WTC11 (cell line): ENCODE results near the gene IGLL5. TPM values are rescaled to one million over a fixed set of nuclear protein-coding genes. Genes with fewer than 3 reads are reported as not detected.

Experiments
- ATAC-seq: fragments of 200-7000 bp; cut with Tn5 transposase; 2 replicates; pipeline ENCODE4 v1.10.0; 2021; ENCODE audit warnings: mild to moderate bottlenecking, moderate library complexity
- CTCF ChIA-PET: fragments of 300-600 bp; sonication (Branson Sonifier 250); formaldehyde crosslinking; loops from one replicate; lab custom pipeline; 2021; ENCODE audit warnings: antibody characterized with exemption; lab: Charles Lee
- POLR2A ChIA-PET: fragments of 350-600 bp; sonication (Branson Sonifier 250); formaldehyde crosslinking; loops from one replicate; lab custom pipeline; 2021; ENCODE audit warnings: antibody characterized with exemption; lab: Charles Lee
- DNase-seq: peaks from one replicate; pipeline ENCODE4 v3.0.0; 2021; ENCODE audit warnings: low spot score
- H3K27ac Mint-ChIP-seq: 2 replicates; pipeline ENCODE4 v1.8.0; 2021; ENCODE audit warnings: mixed read lengths
- H3K27me3 Mint-ChIP-seq: 2 replicates; pipeline ENCODE4 v1.8.0; 2021; ENCODE audit warnings: low read depth, mild to moderate bottlenecking, moderate library complexity, mixed read lengths
- H3K36me3 Mint-ChIP-seq: 2 replicates; pipeline ENCODE4 v1.8.0; 2021; ENCODE audit warnings: mixed read lengths
- H3K4me1 Mint-ChIP-seq: 2 replicates; pipeline ENCODE4 v1.8.0; 2022; ENCODE audit warnings: mixed read lengths
- H3K4me3 Mint-ChIP-seq: 2 replicates; pipeline ENCODE4 v1.8.0; 2021; ENCODE audit warnings: mild to moderate bottlenecking, moderate library complexity, mixed read lengths
- H3K9me3 Mint-ChIP-seq: 2 replicates; pipeline ENCODE4 v1.8.0; 2021; ENCODE audit warnings: mixed read lengths
- ATF1 ChIP-seq: sonication (generic); formaldehyde crosslinking; IDR thresholded peaks from 2 replicates; pipeline ENCODE4 v1.8.1; 2023; ENCODE audit warnings: mild to moderate bottlenecking, moderate library complexity, missing genetic modification reagents
- EMX1 ChIP-seq: fragments of 250-450 bp; sonication (Bioruptor Pico); IDR thresholded peaks from 2 replicates; pipeline ENCODE4 v1.8.0; 2021; ENCODE audit warnings: mild to moderate bottlenecking
- FOXJ3 ChIP-seq: sonication (generic); formaldehyde crosslinking; IDR thresholded peaks from 2 replicates; pipeline ENCODE4 v1.9.0; 2021; ENCODE audit warnings: missing genetic modification reagents, mild to moderate bottlenecking, borderline replicate concordance
- FOXP1 ChIP-seq: sonication (generic); formaldehyde crosslinking; IDR thresholded peaks from 2 replicates; pipeline ENCODE4 v1.8.0; 2022; ENCODE audit warnings: missing genetic modification reagents, mild to moderate bottlenecking, moderate library complexity, borderline replicate concordance
- IRF2 ChIP-seq: sonication (generic); formaldehyde crosslinking; IDR thresholded peaks from 2 replicates; pipeline ENCODE4 v1.8.0; 2022; ENCODE audit warnings: low read depth, missing genetic modification reagents, borderline replicate concordance
- NR2C2 ChIP-seq: sonication (generic); formaldehyde crosslinking; IDR thresholded peaks from 2 replicates; pipeline ENCODE4 v1.8.0; 2022; ENCODE audit warnings: mild to moderate bottlenecking, missing genetic modification reagents
- TP53 ChIP-seq: sonication (generic); formaldehyde crosslinking; IDR thresholded peaks from 2 replicates; pipeline ENCODE4 v1.8.1; 2023; ENCODE audit warnings: mild to moderate bottlenecking, missing genetic modification reagents
- ZNF219 ChIP-seq: sonication (generic); formaldehyde crosslinking; IDR thresholded peaks from 2 replicates; pipeline ENCODE4 v1.8.0; 2023; ENCODE audit warnings: missing genetic modification reagents, mild to moderate bottlenecking, borderline replicate concordance
- ZNF671 ChIP-seq: fragments of 250-450 bp; sonication (Bioruptor Pico); IDR thresholded peaks from 2 replicates; pipeline ENCODE4 v1.8.0; 2021; ENCODE audit warnings: mild to moderate bottlenecking
- total RNA-seq: library from RNA; stranded (reverse); gene quantifications from 3 replicates; pipeline ENCODE4 v1.2.3, GENCODE V29; 2021
- TF ChIP-seq, protein P1 (sequence below): sonication (generic); formaldehyde crosslinking; IDR thresholded peaks from 2 replicates; pipeline ENCODE4 v1.8.1; 2022; ENCODE audit warnings: low read depth, missing genetic modification reagents, borderline replicate concordance
- TF ChIP-seq, protein P2 (sequence below): sonication (generic); formaldehyde crosslinking; IDR thresholded peaks from 2 replicates; pipeline ENCODE4 v1.8.1; 2023; ENCODE audit warnings: mild to moderate bottlenecking, moderate library complexity, missing genetic modification reagents
- TF ChIP-seq, protein P3 (sequence below): fragments of 250-450 bp; sonication (Bioruptor Pico); IDR thresholded peaks from 2 replicates; pipeline ENCODE4 v1.8.0; 2021; ENCODE audit warnings: mild to moderate bottlenecking
- TF ChIP-seq, protein P4 (sequence below): sonication (generic); formaldehyde crosslinking; IDR thresholded peaks from 2 replicates; pipeline ENCODE4 v1.8.0; 2023; ENCODE audit warnings: missing genetic modification reagents
- TF ChIP-seq, protein P5 (sequence below): sonication (generic); formaldehyde crosslinking; IDR thresholded peaks from 2 replicates; pipeline ENCODE4 v1.8.1; 2023; ENCODE audit warnings: mild to moderate bottlenecking, missing genetic modification reagents, moderate library complexity
- TF ChIP-seq, protein P6 (sequence below): sonication (generic); formaldehyde crosslinking; IDR thresholded peaks from 2 replicates; pipeline ENCODE4 v1.8.1; 2022; ENCODE audit warnings: missing genetic modification reagents, borderline replicate concordance
- TF ChIP-seq, protein P7 (sequence below): sonication (generic); formaldehyde crosslinking; conservative IDR thresholded peaks from 2 replicates; pipeline ENCODE4 v1.8.1; 2022; ENCODE audit warnings: mild to moderate bottlenecking, missing genetic modification reagents
- TF ChIP-seq, protein P8 (sequence below): fragments of 250-450 bp; sonication (Bioruptor Pico); IDR thresholded peaks from 2 replicates; pipeline ENCODE4 v1.9.0; 2021; ENCODE audit warnings: mild to moderate bottlenecking
- TF ChIP-seq, protein P9 (sequence below): sonication (generic); formaldehyde crosslinking; IDR thresholded peaks from 2 replicates; pipeline ENCODE4 v1.8.0; 2022; ENCODE audit warnings: mild to moderate bottlenecking, missing genetic modification reagents

IGLL5 gene
- total RNA-seq, 1 experiment from 2014 or later = not detected

DNA sequence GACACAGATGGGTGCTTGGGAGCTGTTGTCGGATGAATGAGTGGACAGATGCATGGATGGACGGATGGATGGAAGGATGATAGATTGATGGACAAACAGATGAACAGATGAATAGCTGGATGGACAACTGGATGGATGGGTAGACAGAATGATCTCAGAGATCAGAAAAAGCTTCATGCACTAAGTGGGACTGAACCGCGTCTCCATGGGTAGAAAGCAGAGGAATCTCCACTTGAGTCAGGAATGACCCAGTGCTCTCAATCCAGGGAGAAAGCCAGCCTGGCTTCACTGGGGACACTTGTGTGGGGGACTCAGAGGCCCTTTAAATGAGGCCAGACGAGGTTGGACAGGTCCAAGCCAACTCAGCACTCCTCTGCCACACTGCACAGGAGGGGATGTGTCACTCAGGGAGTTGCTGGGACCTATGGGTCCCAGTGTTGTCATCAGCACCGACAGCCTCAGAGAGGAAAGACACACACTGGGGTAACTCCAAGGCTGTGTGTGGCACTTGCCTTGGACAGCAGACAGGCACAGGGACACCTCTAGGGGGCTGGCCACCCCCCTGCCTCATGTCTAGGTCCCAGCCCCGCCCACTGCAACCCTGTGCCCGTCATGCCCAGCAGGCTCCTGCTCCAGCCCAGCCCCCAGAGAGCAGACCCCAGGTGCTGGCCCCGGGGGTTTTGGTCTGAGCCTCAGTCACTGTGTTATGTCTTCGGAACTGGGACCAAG is 5.6 kb downstream of the IGLL5 start:
- peaks cover 88% of the 10 kb centered on the region for H3K27me3 Mint-ChIP-seq
- H3K4me1 Mint-ChIP-seq = no peaks in the 10 kb centered on the region
- no peak for DNase-seq
- CTCF ChIA-PET = interaction anchor here (1.0 to 1.9 kb wide), 2 partner anchors 9 to 22 kb away, joined by 3 to 9 read pairs; no protein-coding TSS in a partner anchor
- no peak for TF ChIP-seq FOXP1
- TF ChIP-seq, protein P1, sequence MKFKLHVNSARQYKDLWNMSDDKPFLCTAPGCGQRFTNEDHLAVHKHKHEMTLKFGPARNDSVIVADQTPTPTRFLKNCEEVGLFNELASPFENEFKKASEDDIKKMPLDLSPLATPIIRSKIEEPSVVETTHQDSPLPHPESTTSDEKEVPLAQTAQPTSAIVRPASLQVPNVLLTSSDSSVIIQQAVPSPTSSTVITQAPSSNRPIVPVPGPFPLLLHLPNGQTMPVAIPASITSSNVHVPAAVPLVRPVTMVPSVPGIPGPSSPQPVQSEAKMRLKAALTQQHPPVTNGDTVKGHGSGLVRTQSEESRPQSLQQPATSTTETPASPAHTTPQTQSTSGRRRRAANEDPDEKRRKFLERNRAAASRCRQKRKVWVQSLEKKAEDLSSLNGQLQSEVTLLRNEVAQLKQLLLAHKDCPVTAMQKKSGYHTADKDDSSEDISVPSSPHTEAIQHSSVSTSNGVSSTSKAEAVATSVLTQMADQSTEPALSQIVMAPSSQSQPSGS (CRISPR knock-in tag) = no peak
- TF ChIP-seq IRF2 (CRISPR knock-in tag) = no peak
- TF ChIP-seq, protein P2, sequence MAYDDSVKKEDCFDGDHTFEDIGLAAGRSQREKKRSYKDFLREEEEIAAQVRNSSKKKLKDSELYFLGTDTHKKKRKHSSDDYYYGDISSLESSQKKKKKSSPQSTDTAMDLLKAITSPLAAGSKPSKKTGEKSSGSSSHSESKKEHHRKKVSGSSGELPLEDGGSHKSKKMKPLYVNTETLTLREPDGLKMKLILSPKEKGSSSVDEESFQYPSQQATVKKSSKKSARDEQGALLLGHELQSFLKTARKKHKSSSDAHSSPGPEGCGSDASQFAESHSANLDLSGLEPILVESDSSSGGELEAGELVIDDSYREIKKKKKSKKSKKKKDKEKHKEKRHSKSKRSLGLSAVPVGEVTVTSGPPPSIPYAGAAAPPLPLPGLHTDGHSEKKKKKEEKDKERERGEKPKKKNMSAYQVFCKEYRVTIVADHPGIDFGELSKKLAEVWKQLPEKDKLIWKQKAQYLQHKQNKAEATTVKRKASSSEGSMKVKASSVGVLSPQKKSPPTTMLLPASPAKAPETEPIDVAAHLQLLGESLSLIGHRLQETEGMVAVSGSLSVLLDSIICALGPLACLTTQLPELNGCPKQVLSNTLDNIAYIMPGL (CRISPR knock-in tag) = no peak
- TF ChIP-seq, protein P3, sequence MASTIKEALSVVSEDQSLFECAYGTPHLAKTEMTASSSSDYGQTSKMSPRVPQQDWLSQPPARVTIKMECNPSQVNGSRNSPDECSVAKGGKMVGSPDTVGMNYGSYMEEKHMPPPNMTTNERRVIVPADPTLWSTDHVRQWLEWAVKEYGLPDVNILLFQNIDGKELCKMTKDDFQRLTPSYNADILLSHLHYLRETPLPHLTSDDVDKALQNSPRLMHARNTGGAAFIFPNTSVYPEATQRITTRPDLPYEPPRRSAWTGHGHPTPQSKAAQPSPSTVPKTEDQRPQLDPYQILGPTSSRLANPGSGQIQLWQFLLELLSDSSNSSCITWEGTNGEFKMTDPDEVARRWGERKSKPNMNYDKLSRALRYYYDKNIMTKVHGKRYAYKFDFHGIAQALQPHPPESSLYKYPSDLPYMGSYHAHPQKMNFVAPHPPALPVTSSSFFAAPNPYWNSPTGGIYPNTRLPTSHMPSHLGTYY (CRISPR knock-in tag) = no peak
- TF ChIP-seq, protein P4, sequence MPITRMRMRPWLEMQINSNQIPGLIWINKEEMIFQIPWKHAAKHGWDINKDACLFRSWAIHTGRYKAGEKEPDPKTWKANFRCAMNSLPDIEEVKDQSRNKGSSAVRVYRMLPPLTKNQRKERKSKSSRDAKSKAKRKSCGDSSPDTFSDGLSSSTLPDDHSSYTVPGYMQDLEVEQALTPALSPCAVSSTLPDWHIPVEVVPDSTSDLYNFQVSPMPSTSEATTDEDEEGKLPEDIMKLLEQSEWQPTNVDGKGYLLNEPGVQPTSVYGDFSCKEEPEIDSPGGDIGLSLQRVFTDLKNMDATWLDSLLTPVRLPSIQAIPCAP (CRISPR knock-in tag) = no peak
- no peak for TF ChIP-seq EMX1 (CRISPR knock-in tag)
- no peak for TF ChIP-seq ZNF219
- TF ChIP-seq, all 79 proteins: peak for 0
- POLR2A ChIA-PET = no interaction called here
- 0 out of 2 replicates have a peak, but pooled peaks have one; percentile 41 for ATAC-seq
- Mint-ChIP-seq H3K4me3 (no peak overlapping the region), H3K36me3 (no peaks in the 10 kb centered on the region), H3K27ac (no peak overlapping the region), H3K9me3 (no peaks in the 10 kb centered on the region)

DNA sequence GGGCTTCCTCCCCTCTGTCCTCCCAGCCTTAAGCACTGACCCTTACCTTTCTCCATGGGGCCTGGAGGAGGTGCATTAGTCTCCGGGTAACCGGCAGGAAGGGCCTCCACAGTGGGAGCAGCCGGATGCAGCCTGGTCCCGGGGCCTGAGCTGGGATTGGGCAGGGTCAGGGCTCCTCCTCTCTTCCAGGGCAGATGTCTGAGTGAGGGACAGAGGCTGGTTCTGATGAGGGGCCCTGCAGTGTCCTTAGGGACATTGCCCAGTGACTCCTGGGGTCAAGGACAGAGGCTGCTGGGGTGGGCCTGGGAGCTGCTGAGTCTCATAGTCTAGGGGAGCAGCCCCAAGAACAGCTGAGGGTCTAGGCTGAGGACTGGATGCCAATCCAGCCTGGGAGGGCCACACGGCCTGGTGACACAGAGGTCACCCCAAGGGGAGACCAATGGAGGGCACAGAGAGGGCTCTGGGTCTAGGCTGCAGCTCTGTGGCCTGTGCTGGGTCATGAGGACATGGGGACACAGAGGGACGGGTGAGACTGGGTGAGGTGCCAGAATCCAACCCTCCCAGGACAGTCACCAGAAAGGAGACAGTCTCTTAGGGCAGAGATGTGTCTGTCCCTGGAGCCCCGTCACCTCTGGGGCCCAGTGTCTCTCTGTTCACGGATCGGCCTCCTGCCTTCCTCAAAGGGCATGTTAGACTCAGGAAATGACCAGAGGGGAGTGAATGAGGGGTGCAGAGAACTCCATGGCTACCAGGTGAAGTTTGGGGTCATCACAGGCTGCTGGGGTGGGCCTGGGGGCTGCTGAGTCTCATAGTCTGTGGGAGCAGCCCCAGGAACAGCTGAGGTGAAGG is 6.5 kb downstream of the IGLL5 start:
- ChIA-PET POLR2A (no interaction called here), CTCF (interaction anchor here (1.0 to 1.9 kb wide), 3 partner anchors 10 to 39 kb away, joined by 3 to 9 read pairs (median 3); no protein-coding TSS in a partner anchor)
- Mint-ChIP-seq H3K36me3 (no peaks in the 10 kb centered on the region), H3K27me3 (peaks cover 87% of the 10 kb centered on the region), H3K27ac (no peak overlapping the region), H3K9me3 (no peaks in the 10 kb centered on the region), H3K4me3 (no peak overlapping the region), H3K4me1 (no peaks in the 10 kb centered on the region)
- ATAC-seq (peak; percentile 34), DNase-seq (no peak)
- no peak for TF ChIP-seq ZNF671
- no peak for TF ChIP-seq ZNF219
- TF ChIP-seq IRF2 (CRISPR knock-in tag) = no peak
- TF ChIP-seq FOXJ3 (CRISPR knock-in tag) = no peak
- TF ChIP-seq TP53 = no peak
- TF ChIP-seq ATF1 = no peak
- no peak for TF ChIP-seq NR2C2 (CRISPR knock-in tag)
- TF ChIP-seq, protein P5, sequence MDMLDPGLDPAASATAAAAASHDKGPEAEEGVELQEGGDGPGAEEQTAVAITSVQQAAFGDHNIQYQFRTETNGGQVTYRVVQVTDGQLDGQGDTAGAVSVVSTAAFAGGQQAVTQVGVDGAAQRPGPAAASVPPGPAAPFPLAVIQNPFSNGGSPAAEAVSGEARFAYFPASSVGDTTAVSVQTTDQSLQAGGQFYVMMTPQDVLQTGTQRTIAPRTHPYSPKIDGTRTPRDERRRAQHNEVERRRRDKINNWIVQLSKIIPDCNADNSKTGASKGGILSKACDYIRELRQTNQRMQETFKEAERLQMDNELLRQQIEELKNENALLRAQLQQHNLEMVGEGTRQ (CRISPR knock-in tag) = no peak
- TF ChIP-seq EMX1 (CRISPR knock-in tag) = no peak
- TF ChIP-seq, protein P6, sequence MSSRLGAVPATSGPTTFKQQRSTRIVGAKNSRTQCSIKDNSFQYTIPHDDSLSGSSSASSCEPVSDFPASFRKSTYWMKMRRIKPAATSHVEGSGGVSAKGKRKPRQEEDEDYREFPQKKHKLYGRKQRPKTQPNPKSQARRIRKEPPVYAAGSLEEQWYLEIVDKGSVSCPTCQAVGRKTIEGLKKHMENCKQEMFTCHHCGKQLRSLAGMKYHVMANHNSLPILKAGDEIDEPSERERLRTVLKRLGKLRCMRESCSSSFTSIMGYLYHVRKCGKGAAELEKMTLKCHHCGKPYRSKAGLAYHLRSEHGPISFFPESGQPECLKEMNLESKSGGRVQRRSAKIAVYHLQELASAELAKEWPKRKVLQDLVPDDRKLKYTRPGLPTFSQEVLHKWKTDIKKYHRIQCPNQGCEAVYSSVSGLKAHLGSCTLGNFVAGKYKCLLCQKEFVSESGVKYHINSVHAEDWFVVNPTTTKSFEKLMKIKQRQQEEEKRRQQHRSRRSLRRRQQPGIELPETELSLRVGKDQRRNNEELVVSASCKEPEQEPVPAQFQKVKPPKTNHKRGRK (CRISPR knock-in tag) = no peak
- TF ChIP-seq, protein P7, sequence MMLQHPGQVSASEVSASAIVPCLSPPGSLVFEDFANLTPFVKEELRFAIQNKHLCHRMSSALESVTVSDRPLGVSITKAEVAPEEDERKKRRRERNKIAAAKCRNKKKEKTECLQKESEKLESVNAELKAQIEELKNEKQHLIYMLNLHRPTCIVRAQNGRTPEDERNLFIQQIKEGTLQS (CRISPR knock-in tag) = no peak
- TF ChIP-seq, protein P8, sequence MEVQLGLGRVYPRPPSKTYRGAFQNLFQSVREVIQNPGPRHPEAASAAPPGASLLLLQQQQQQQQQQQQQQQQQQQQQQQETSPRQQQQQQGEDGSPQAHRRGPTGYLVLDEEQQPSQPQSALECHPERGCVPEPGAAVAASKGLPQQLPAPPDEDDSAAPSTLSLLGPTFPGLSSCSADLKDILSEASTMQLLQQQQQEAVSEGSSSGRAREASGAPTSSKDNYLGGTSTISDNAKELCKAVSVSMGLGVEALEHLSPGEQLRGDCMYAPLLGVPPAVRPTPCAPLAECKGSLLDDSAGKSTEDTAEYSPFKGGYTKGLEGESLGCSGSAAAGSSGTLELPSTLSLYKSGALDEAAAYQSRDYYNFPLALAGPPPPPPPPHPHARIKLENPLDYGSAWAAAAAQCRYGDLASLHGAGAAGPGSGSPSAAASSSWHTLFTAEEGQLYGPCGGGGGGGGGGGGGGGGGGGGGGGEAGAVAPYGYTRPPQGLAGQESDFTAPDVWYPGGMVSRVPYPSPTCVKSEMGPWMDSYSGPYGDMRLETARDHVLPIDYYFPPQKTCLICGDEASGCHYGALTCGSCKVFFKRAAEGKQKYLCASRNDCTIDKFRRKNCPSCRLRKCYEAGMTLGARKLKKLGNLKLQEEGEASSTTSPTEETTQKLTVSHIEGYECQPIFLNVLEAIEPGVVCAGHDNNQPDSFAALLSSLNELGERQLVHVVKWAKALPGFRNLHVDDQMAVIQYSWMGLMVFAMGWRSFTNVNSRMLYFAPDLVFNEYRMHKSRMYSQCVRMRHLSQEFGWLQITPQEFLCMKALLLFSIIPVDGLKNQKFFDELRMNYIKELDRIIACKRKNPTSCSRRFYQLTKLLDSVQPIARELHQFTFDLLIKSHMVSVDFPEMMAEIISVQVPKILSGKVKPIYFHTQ (CRISPR knock-in tag) = no peak
- TF ChIP-seq, protein P9, sequence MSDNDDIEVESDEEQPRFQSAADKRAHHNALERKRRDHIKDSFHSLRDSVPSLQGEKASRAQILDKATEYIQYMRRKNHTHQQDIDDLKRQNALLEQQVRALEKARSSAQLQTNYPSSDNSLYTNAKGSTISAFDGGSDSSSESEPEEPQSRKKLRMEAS (CRISPR knock-in tag) = no peak
